Measurements from ENCODE around the gene PTPRH.

Gene PTPRH

DNA sequence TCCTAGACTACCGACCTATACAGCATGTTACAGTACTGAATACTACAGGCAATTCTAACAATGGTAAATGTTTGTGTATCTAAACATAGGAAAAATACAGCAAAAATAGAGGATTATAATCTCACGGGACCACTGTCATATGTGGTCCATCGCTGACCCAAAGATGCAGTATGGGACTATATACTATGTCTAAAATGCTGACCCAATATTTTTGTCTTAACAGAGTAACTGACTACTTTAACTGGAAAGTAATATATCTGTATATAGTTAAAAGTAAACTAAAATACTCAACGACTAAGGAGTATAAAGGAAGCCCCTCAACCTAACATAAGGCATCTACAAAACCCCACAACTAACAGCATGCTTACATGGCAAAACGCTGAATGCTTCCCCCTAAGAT is 23.7 kb upstream of the PTPRH start:
- Mint-ChIP-seq H3K9me3 (no peaks in the 10 kb centered on the region), H3K4me1 (ENCODE audit: low read depth) (no peaks in the 10 kb centered on the region), H3K27ac (no peak overlapping the region), H3K27me3 (ENCODE audit: low read depth) (no peaks in the 10 kb centered on the region), H3K4me3 (no peak overlapping the region), H3K36me3 (ENCODE audit: low read depth) (peaks cover 62% of the 10 kb centered on the region)
- DNase-seq (ENCODE audit: low spot score), result no peak

DNA sequence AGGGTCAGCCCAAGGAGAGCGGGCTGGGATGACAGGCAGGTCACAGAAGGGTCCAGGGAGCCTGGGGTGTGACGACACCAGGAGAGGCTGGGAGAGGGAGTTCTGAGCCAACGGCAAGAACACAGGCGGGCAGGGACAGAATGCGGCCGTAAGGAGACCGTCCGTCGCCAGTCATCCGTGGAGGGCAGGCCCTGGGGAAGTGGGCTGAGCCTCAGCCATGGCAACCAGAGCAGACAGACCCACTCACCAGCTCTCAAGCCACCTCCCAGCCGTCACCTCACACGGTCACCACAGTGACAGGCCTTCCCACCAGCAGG is 22.9 kb upstream of the PTPRH start:
- no peaks in the 10 kb centered on the region for H3K27me3 Mint-ChIP-seq (ENCODE audit: low read depth)
- peaks cover 59% of the 10 kb centered on the region for H3K36me3 Mint-ChIP-seq (ENCODE audit: low read depth)
- H3K9me3 Mint-ChIP-seq, result no peaks in the 10 kb centered on the region
- H3K27ac Mint-ChIP-seq, result no peak overlapping the region
- no peak for DNase-seq (ENCODE audit: low spot score)
- no peaks in the 10 kb centered on the region for H3K4me1 Mint-ChIP-seq (ENCODE audit: low read depth)
- H3K4me3 Mint-ChIP-seq, result no peak overlapping the region

- H3K4me3 Mint-ChIP-seq, result no peak overlapping the region
- H3K27ac Mint-ChIP-seq, result no peak overlapping the region
- H3K9me3 Mint-ChIP-seq, result no peaks in the 10 kb centered on the region
- peaks cover 53% of the 10 kb centered on the region for H3K36me3 Mint-ChIP-seq (ENCODE audit: low read depth)
- DNase-seq (ENCODE audit: low spot score), result no peak
- H3K4me1 Mint-ChIP-seq (ENCODE audit: low read depth), result no peaks in the 10 kb centered on the region
- no peaks in the 10 kb centered on the region for H3K27me3 Mint-ChIP-seq (ENCODE audit: low read depth)
These were observed 22.3 kb upstream of the PTPRH start for GRCh38 chr19:55231391-55232285.

- Mint-ChIP-seq H3K36me3 (ENCODE audit: low read depth) (peaks cover 52% of the 10 kb centered on the region), H3K27ac (no peak overlapping the region)
- no peak for DNase-seq (ENCODE audit: low spot score)
These were observed 21.5 kb upstream of the PTPRH start for GRCh38 chr19:55230780-55231179.

GRCh38 chr19:55230329-55230728 is 21.0 kb upstream of the PTPRH start:
- Mint-ChIP-seq H3K4me1 (ENCODE audit: low read depth) (no peaks in the 10 kb centered on the region), H3K36me3 (ENCODE audit: low read depth) (peaks cover 56% of the 10 kb centered on the region), H3K27ac (no peak overlapping the region), H3K9me3 (no peaks in the 10 kb centered on the region), H3K4me3 (no peak overlapping the region), H3K27me3 (ENCODE audit: low read depth) (no peaks in the 10 kb centered on the region)
- no peak for DNase-seq (ENCODE audit: low spot score)

More at GRCh38 chr19:55230780-55231179, 21.5 kb upstream of the PTPRH start:
- no peaks in the 10 kb centered on the region for H3K27me3 Mint-ChIP-seq (ENCODE audit: low read depth)
- H3K4me3 Mint-ChIP-seq, result no peak overlapping the region
- H3K4me1 Mint-ChIP-seq (ENCODE audit: low read depth), result no peaks in the 10 kb centered on the region
- no peaks in the 10 kb centered on the region for H3K9me3 Mint-ChIP-seq

GRCh38 chr19:55229789-55230182 is 20.5 kb upstream of the PTPRH start:
- Mint-ChIP-seq H3K4me1 (ENCODE audit: low read depth) (no peaks in the 10 kb centered on the region), H3K4me3 (no peak overlapping the region), H3K36me3 (ENCODE audit: low read depth) (peaks cover 52% of the 10 kb centered on the region), H3K9me3 (no peaks in the 10 kb centered on the region), H3K27me3 (ENCODE audit: low read depth) (no peaks in the 10 kb centered on the region), H3K27ac (no peak overlapping the region)
- no peak for DNase-seq (ENCODE audit: low spot score)

- Mint-ChIP-seq H3K36me3 (ENCODE audit: low read depth) (peaks cover 47% of the 10 kb centered on the region), H3K4me1 (ENCODE audit: low read depth) (no peaks in the 10 kb centered on the region), H3K27ac (no peak overlapping the region), H3K27me3 (ENCODE audit: low read depth) (no peaks in the 10 kb centered on the region), H3K4me3 (no peak overlapping the region), H3K9me3 (no peaks in the 10 kb centered on the region)
- DNase-seq (ENCODE audit: low spot score), result no peak
These were observed 20.0 kb upstream of the PTPRH start for GRCh38 chr19:55229145-55229788.

DNA sequence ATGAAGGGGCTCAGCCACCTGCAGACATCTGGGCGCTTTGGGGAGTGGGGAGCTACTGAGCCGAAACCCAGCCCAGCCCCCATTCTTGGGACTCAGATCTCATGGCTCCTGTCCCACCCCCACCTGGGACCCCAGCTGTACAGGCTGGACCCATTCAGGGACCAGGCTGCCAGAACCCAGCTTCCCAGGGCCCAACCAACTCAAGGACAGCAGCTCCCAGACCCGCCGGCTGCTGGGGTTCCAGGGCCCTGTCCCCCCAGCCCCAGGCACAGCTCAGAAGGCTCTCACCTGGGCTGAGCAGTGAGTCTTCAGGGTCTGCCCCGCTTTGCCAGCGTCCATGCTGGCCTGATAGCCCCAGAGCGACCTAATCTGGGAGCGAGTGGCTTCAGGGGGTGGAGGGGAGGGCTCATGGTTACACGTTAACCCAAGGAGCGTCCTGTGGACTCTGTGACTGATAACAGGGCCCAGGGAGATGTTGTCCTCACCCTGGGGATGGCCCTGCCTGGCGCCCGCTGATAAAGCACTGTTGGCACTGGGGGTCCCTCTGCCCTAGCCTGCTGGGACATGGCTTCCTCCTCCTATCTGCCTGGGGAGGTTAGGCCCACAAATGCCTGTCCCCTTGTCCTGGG is 19.2 kb upstream of the PTPRH start, which contains the start of gene TMEM86B:
TSS of gene TMEM86B (minus strand) at position 361 of the 629 bp plus-strand sequence. CDS start at position 339, 22 bp downstream.
- Mint-ChIP-seq H3K9me3 (no peaks in the 10 kb centered on the region), H3K4me3 (no peak within 1 kb of the TSS), H3K27ac (no peak within 1 kb of the TSS), H3K4me1 (ENCODE audit: low read depth) (no peaks in the 10 kb centered on the region), H3K36me3 (ENCODE audit: low read depth) (peaks cover 42% of the 10 kb centered on the region), H3K27me3 (ENCODE audit: low read depth) (no peaks in the 10 kb centered on the region)
- DNase-seq (ENCODE audit: low spot score), result no peak

DNA sequence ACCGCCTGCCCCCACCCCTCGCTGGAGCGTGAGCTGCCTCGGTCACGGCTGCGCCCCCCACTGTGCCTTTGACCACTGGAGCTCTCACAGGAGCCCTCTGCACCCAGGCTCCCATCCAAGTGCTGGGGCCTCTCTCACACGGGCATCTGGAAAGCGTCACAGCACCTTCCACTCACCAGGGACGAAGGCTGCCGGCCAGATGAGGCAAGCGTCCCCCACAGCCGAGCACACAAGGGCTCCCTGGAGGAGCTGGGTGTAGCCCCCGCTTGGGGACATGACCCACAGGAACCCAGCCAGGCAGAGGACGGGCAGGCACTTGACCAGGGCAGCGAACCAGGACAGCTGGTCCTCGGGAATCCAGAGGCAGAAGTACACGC is 18.7 kb upstream of the PTPRH start:
- Mint-ChIP-seq H3K4me1 (ENCODE audit: low read depth) (no peaks in the 10 kb centered on the region), H3K36me3 (ENCODE audit: low read depth) (peaks cover 39% of the 10 kb centered on the region), H3K4me3 (no peak overlapping the region), H3K27ac (no peak overlapping the region), H3K9me3 (no peaks in the 10 kb centered on the region), H3K27me3 (ENCODE audit: low read depth) (no peaks in the 10 kb centered on the region)
- no peak for DNase-seq (ENCODE audit: low spot score)

DNA sequence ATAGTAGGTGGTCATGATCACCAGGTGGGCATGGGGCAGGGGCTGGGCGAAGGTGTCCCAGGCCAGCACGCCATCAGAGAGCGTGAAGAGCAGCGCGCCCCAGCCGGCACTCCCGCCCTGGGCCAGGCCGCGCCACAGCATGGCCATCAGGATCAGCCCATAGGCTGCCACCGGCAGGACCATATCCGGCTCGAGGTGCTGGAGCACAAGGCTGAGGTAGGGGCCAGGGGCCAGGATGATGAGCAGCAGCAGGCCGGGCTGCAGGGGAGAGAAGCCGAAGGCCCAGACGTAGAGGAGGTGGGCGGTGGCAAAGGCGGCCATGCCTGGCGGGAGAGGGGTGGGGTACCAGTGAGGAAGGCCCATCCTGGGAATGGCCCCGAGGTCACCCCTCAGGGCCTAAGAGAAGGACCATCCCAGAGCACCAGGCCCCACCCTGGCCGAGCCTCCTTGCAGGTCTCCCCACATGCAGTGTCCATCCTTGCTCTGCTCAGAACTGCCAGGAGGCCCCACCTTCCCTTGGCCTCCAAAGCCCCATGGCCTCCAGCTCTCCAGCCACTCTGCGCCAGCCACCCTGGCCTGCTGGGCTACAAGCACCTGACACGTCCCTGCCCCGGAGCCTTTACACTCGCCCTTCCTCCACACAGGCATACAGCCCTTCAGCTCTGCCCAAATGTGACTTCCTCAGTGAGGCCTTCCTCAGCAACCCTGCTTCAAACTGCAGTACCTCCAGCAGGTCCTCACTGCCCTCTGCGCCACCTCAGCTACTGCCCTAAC is 18.1 kb upstream of the PTPRH start:
- DNase-seq (ENCODE audit: low spot score), result no peak
- no peaks in the 10 kb centered on the region for H3K9me3 Mint-ChIP-seq
- no peaks in the 10 kb centered on the region for H3K4me1 Mint-ChIP-seq (ENCODE audit: low read depth)
- no peak overlapping the region for H3K27ac Mint-ChIP-seq
- peaks cover 34% of the 10 kb centered on the region for H3K36me3 Mint-ChIP-seq (ENCODE audit: low read depth)
- H3K27me3 Mint-ChIP-seq (ENCODE audit: low read depth), result no peaks in the 10 kb centered on the region
- H3K4me3 Mint-ChIP-seq, result no peak overlapping the region

DNA sequence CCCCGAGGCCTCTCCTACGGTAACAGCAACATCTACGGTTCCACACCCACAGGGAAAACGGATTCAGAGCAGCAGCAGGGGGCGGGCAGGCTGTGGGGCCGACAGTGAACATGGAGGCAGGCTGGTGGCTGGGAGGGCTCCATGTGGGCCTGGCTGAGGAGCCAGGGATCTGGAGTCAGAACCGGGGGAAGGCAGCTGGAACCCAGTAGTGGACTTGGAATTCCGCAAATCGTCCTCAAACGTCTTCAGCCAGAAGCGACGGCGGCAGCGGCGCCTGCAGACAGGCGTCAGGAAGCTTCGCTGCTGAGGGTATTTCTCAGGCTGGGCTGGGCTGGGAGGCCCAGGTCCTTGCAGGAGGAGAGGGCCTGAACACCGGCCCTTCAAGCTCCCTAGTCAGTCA is 17.5 kb upstream of the PTPRH start:
- no peaks in the 10 kb centered on the region for H3K9me3 Mint-ChIP-seq
- H3K27me3 Mint-ChIP-seq (ENCODE audit: low read depth), result no peaks in the 10 kb centered on the region
- no peak overlapping the region for H3K4me3 Mint-ChIP-seq
- H3K36me3 Mint-ChIP-seq (ENCODE audit: low read depth), result peaks cover 32% of the 10 kb centered on the region
- no peak overlapping the region for H3K27ac Mint-ChIP-seq
- H3K4me1 Mint-ChIP-seq (ENCODE audit: low read depth), result no peaks in the 10 kb centered on the region
- DNase-seq (ENCODE audit: low spot score), result no peak

DNA sequence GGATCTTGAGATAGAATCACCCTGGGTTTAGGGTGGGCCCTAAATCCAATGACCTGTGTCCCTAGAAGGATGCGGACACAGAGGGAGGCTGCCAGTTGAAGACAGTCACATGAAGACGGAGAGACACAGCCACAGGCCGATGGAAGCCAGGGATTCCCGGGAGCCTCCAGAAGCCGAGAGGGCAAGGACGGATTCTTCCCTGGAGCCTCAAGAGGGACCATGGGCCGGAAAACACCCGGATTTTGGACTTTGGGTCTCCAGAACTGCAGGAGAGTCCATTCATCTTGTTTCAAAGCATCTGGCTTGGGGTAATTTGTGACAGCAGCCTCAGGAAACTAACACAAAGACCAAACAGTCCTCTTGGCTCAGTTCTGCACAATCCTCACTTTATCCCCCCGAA is 17.0 kb upstream of the PTPRH start:
- H3K9me3 Mint-ChIP-seq, result no peaks in the 10 kb centered on the region
- no peak for DNase-seq (ENCODE audit: low spot score)
- H3K4me3 Mint-ChIP-seq, result no peak overlapping the region
- no peaks in the 10 kb centered on the region for H3K4me1 Mint-ChIP-seq (ENCODE audit: low read depth)
- H3K27me3 Mint-ChIP-seq (ENCODE audit: low read depth), result no peaks in the 10 kb centered on the region
- no peak overlapping the region for H3K27ac Mint-ChIP-seq
- peaks cover 34% of the 10 kb centered on the region for H3K36me3 Mint-ChIP-seq (ENCODE audit: low read depth)

GRCh38 chr19:55225415-55225958 is 16.2 kb upstream of the PTPRH start:
- Mint-ChIP-seq H3K36me3 (ENCODE audit: low read depth) (peaks cover 38% of the 10 kb centered on the region), H3K4me1 (ENCODE audit: low read depth) (no peaks in the 10 kb centered on the region), H3K27ac (peak overlapping the region; percentile 18), H3K27me3 (ENCODE audit: low read depth) (no peaks in the 10 kb centered on the region), H3K4me3 (no peak overlapping the region), H3K9me3 (no peaks in the 10 kb centered on the region)
- DNase-seq (ENCODE audit: low spot score), result no peak
